IgD-negative memory B cell (primary cell): ENCODE measurements around the gene RAB3C. TPM values are rescaled to one million over a fixed set of nuclear protein-coding genes. Genes with fewer than 3 reads are reported as not detected.

Experiments
- H3K27ac Mint-ChIP-seq, 3 donors: one replicate each; pipeline ENCODE4 v1.8.0; 2020 to 2022; ENCODE audit warnings: mild to moderate bottlenecking in 3 of 3, mixed read lengths in 3 of 3, moderate library complexity in 1 of 3
- H3K27me3 Mint-ChIP-seq: one replicate; pipeline ENCODE4 v1.8.0; 2021; ENCODE audit warnings: mixed read lengths
- H3K36me3 Mint-ChIP-seq: one replicate; pipeline ENCODE4 v1.8.0; 2020; ENCODE audit warnings: mild to moderate bottlenecking, mixed read lengths
- H3K4me1 Mint-ChIP-seq, 3 donors: one replicate each; pipeline ENCODE4 v1.8.0; 2020 to 2022; ENCODE audit warnings: mixed read lengths in 3 of 3, mild to moderate bottlenecking in 1 of 3
- H3K4me3 Mint-ChIP-seq, 4 donors: one replicate each; pipeline ENCODE4 v1.8.0; 2020 to 2022; ENCODE audit warnings: mild to moderate bottlenecking in 4 of 4, mixed read lengths in 4 of 4, moderate library complexity in 3 of 4
- H3K9me3 Mint-ChIP-seq, 3 donors: one replicate each; pipeline ENCODE4 v1.8.0; 2020 to 2021; ENCODE audit warnings: mixed read lengths in 3 of 3, mild to moderate bottlenecking in 1 of 3
- polyA plus RNA-seq: library from polyadenylated mRNA; unstranded; fragments of 300-500 nt; fragmentation: Illumina TruSeq; gene quantifications from one replicate; pipeline ENCODE4 v1.2.3, GENCODE V29; 2021

The RAB3C gene
- polyA plus RNA-seq, 1 donor from 2014 or later: 1.7 TPM

GRCh38 chr5:58849921-58850667, 267.2 kb downstream of the RAB3C start:
- Mint-ChIP-seq H3K4me3 (no peak overlapping the region), H3K4me1 (no peaks in the 10 kb centered on the region), H3K27me3 (peaks cover 1% of the 10 kb centered on the region), H3K9me3 (no peaks in the 10 kb centered on the region), H3K27ac (no peak overlapping the region), H3K36me3 (no peaks in the 10 kb centered on the region)

- Mint-ChIP-seq H3K4me3 (no peak overlapping the region), H3K9me3 (no peaks in the 10 kb centered on the region), H3K27ac (no peak overlapping the region), H3K4me1 (no peaks in the 10 kb centered on the region), H3K36me3 (no peaks in the 10 kb centered on the region), H3K27me3 (peaks cover 1% of the 10 kb centered on the region)
These were observed 268.3 kb downstream of the RAB3C start for GRCh38 chr5:58851153-58851552.

GRCh38 chr5:58851571-58851970, 268.7 kb downstream of the RAB3C start:
- no peaks in the 10 kb centered on the region for H3K9me3 Mint-ChIP-seq
- no peak overlapping the region for H3K27ac Mint-ChIP-seq
- peaks cover 1% of the 10 kb centered on the region for H3K27me3 Mint-ChIP-seq
- H3K4me1 Mint-ChIP-seq: no peaks in the 10 kb centered on the region
- H3K36me3 Mint-ChIP-seq: no peaks in the 10 kb centered on the region
- H3K4me3 Mint-ChIP-seq: no peak overlapping the region

GRCh38 chr5:58852566-58852965, 269.7 kb downstream of the RAB3C start:
- H3K4me1 Mint-ChIP-seq: no peaks in the 10 kb centered on the region
- H3K27me3 Mint-ChIP-seq: peaks cover 1% of the 10 kb centered on the region
- no peak overlapping the region for H3K4me3 Mint-ChIP-seq
- no peaks in the 10 kb centered on the region for H3K9me3 Mint-ChIP-seq
- no peak overlapping the region for H3K27ac Mint-ChIP-seq
- H3K36me3 Mint-ChIP-seq: no peaks in the 10 kb centered on the region

- no peaks in the 10 kb centered on the region for H3K36me3 Mint-ChIP-seq
These were observed 271.6 kb downstream of the RAB3C start for GRCh38 chr5:58854441-58854840.

GRCh38 chr5:58855851-58856739, 273.2 kb downstream of the RAB3C start:
- Mint-ChIP-seq H3K4me1 (no peaks in the 10 kb centered on the region), H3K9me3 (no peaks in the 10 kb centered on the region), H3K27ac (no peak overlapping the region), H3K36me3 (no peaks in the 10 kb centered on the region), H3K4me3 (no peak overlapping the region), H3K27me3 (no peaks in the 10 kb centered on the region)

More at GRCh38 chr5:58854441-58854840, 271.6 kb downstream of the RAB3C start:
- Mint-ChIP-seq H3K4me3 (no peak overlapping the region), H3K27me3 (peaks cover 1% of the 10 kb centered on the region), H3K4me1 (no peaks in the 10 kb centered on the region), H3K27ac (no peak overlapping the region), H3K9me3 (no peaks in the 10 kb centered on the region)

GRCh38 chr5:58857609-58858008, 274.7 kb downstream of the RAB3C start:
- no peak overlapping the region for H3K27ac Mint-ChIP-seq

GRCh38 chr5:58860680-58861079, 277.8 kb downstream of the RAB3C start:
- Mint-ChIP-seq H3K9me3 (no peaks in the 10 kb centered on the region), H3K4me3 (no peak overlapping the region), H3K4me1 (no peaks in the 10 kb centered on the region), H3K27ac (no peak overlapping the region), H3K36me3 (no peaks in the 10 kb centered on the region), H3K27me3 (peaks cover 1% of the 10 kb centered on the region)

More at GRCh38 chr5:58857609-58858008, 274.7 kb downstream of the RAB3C start:
- Mint-ChIP-seq H3K9me3 (no peaks in the 10 kb centered on the region), H3K36me3 (no peaks in the 10 kb centered on the region), H3K4me3 (no peak overlapping the region), H3K4me1 (no peaks in the 10 kb centered on the region), H3K27me3 (no peaks in the 10 kb centered on the region)

- H3K27ac Mint-ChIP-seq: no peak overlapping the region
- no peaks in the 10 kb centered on the region for H3K36me3 Mint-ChIP-seq
- H3K4me3 Mint-ChIP-seq: no peak overlapping the region
- H3K4me1 Mint-ChIP-seq: no peaks in the 10 kb centered on the region
- peaks cover 5% of the 10 kb centered on the region for H3K27me3 Mint-ChIP-seq
- H3K9me3 Mint-ChIP-seq: no peaks in the 10 kb centered on the region
These were observed 286.1 kb downstream of the RAB3C start for GRCh38 chr5:58868931-58869330.

- H3K36me3 Mint-ChIP-seq: no peaks in the 10 kb centered on the region
- H3K27ac Mint-ChIP-seq: no peak overlapping the region
- no peaks in the 10 kb centered on the region for H3K9me3 Mint-ChIP-seq
- H3K27me3 Mint-ChIP-seq: peaks cover 7% of the 10 kb centered on the region
- H3K4me1 Mint-ChIP-seq: no peaks in the 10 kb centered on the region
- H3K4me3 Mint-ChIP-seq: no peak overlapping the region
These were observed 288.9 kb downstream of the RAB3C start for GRCh38 chr5:58871648-58872242.

- Mint-ChIP-seq H3K36me3 (no peaks in the 10 kb centered on the region), H3K27ac (no peak overlapping the region), H3K4me1 (no peaks in the 10 kb centered on the region), H3K27me3 (peaks cover 7% of the 10 kb centered on the region), H3K9me3 (no peaks in the 10 kb centered on the region), H3K4me3 (no peak overlapping the region)
These were observed 289.9 kb downstream of the RAB3C start for GRCh38 chr5:58872670-58873273.

GRCh38 chr5:58875599-58875998, 292.7 kb downstream of the RAB3C start:
- no peaks in the 10 kb centered on the region for H3K9me3 Mint-ChIP-seq

GRCh38 chr5:58885260-58885659, 302.4 kb downstream of the RAB3C start:
- Mint-ChIP-seq H3K9me3 (peaks cover 0 to 3% (median 0%) of the 10 kb centered on the region in 3 donors), H3K4me1 (peaks cover 0 to 7% (median 2%) of the 10 kb centered on the region in 3 donors), H3K27ac (no peak overlapping the region), H3K27me3 (peaks cover 5% of the 10 kb centered on the region), H3K36me3 (no peaks in the 10 kb centered on the region), H3K4me3 (no peak overlapping the region)

More at GRCh38 chr5:58875599-58875998, 292.7 kb downstream of the RAB3C start:
- Mint-ChIP-seq H3K27ac (no peak overlapping the region), H3K27me3 (peaks cover 7% of the 10 kb centered on the region), H3K4me3 (no peak overlapping the region), H3K4me1 (no peaks in the 10 kb centered on the region), H3K36me3 (no peaks in the 10 kb centered on the region)

GRCh38 chr5:58886315-58887207, 303.7 kb downstream of the RAB3C start:
- Mint-ChIP-seq H3K4me1 (peaks cover 0 to 8% (median 2%) of the 10 kb centered on the region in 3 donors), H3K4me3 (no peak overlapping the region), H3K9me3 (peaks cover 0 to 3% (median 0%) of the 10 kb centered on the region in 3 donors), H3K27ac (no peak overlapping the region), H3K27me3 (peaks cover 5% of the 10 kb centered on the region), H3K36me3 (no peaks in the 10 kb centered on the region)
